NOMO-1 treated with DMSO at 0.1 percent for 48 hours (cell line): ENCODE measurements around the gene GPR139.

ENCODE experiments used
- DNase-seq: peaks from one replicate; lab custom pipeline; 2025; ENCODE audit not compliant: unreplicated experiment; lab: John Stamatoyannopoulos, UW

GPR139 gene

GRCh38 chr16:19984135-19984534 lies 89.6 kb downstream of the GPR139 start:
- DNase-seq, result no peak
